ENCODE data around the gene UGCG. TPM values are rescaled to one million over a fixed set of nuclear protein-coding genes. Genes with fewer than 3 reads are reported as not detected.

The UGCG gene
- total RNA-seq, 4 donors from 2014 or later: 12.3 to 75.1 (median 34.5) TPM

DNA sequence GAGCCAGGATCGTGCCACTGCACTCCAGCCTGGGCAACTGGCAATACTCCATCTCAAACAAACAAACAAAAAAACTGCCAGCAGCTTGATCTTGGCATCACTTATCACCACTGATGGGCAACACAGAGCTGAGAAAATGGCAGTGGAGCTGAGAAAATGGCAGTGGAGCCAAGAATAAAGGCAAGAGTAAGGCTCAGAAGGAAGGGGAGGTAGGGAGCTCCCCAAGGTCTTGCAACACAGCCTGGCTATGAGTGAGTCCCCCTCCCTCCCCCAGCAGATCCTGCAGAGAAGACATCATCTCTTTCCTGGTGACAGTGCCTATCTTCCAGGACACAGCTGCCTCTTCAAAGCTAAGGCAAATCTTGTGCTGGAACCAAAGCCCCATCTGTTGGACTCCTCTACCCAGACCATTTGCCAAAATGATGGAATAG lies 70.3 kb downstream of the UGCG start:
- TF ChIP-seq POLR2A (IDR thresholded peaks at IDR 0.05) (no peak), CTCF (IDR thresholded peaks at IDR 0.05) (no peak)
- Histone ChIP-seq H3K4me1 (no peaks in the 10 kb centered on the region), H3K9me3 (no peaks in the 10 kb centered on the region), H3K4me3 (no peak overlapping the region), H3K36me3 (no peaks in the 10 kb centered on the region), H3K27me3 (no peaks in the 10 kb centered on the region), H3K27ac (no peak overlapping the region)
- DNase-seq: no peak
- intact Hi-C loops (cut with DNase I; ENCODE audit: low total_unique reads): no loop called here

GRCh38 chr9:111967621-111968020 lies 71.0 kb downstream of the UGCG start:
- TF ChIP-seq POLR2A (IDR thresholded peaks at IDR 0.05): no peak
- no peak for TF ChIP-seq CTCF (IDR thresholded peaks at IDR 0.05)
- Histone ChIP-seq H3K9me3 (no peaks in the 10 kb centered on the region), H3K27me3 (no peaks in the 10 kb centered on the region), H3K27ac (no peak overlapping the region), H3K36me3 (no peaks in the 10 kb centered on the region), H3K4me3 (no peak overlapping the region), H3K4me1 (no peaks in the 10 kb centered on the region)
- DNase-seq: no peak
- intact Hi-C loops (cut with DNase I; ENCODE audit: low total_unique reads): no loop called here

GRCh38 chr9:111969061-111969460 lies 72.4 kb downstream of the UGCG start:
- no peaks in the 10 kb centered on the region for H3K4me1 ChIP-seq
- no peak for DNase-seq
- H3K27ac ChIP-seq: no peak overlapping the region
- no peaks in the 10 kb centered on the region for H3K9me3 ChIP-seq
- H3K36me3 ChIP-seq: no peaks in the 10 kb centered on the region
- intact Hi-C loops (cut with DNase I; ENCODE audit: low total_unique reads): no loop called here
- TF ChIP-seq POLR2A (IDR thresholded peaks at IDR 0.05): no peak
- no peak for TF ChIP-seq CTCF (IDR thresholded peaks at IDR 0.05)
- H3K4me3 ChIP-seq: no peak overlapping the region
- no peaks in the 10 kb centered on the region for H3K27me3 ChIP-seq

GRCh38 chr9:111969622-111970021 lies 73.0 kb downstream of the UGCG start:
- intact Hi-C loops (cut with DNase I; ENCODE audit: low total_unique reads): no loop called here
- no peaks in the 10 kb centered on the region for H3K36me3 ChIP-seq
- no peak for DNase-seq

DNA sequence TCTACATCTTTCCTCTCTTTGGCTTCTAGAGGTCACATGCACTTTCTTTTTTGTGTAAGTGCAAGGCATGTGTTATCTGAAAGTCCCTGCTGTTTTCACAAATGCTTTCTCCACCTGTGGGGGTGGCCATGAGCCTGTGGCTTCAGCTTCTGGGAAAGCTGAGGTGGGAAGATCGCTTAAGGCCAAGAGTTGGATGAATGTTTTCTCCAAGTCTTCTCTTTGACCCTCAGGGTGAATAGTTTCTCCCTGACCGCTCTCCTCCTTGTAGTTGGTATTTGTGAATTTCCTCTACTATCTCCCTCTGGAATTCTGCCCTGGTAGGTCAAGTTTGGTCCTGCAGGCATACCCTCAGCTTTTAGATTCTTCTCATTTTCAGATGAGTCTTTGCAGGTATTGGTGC lies 74.2 kb downstream of the UGCG start:
- H3K27me3 ChIP-seq: no peaks in the 10 kb centered on the region
- H3K27ac ChIP-seq: no peak overlapping the region
- no peaks in the 10 kb centered on the region for H3K36me3 ChIP-seq
- DNase-seq: no peak
- no peak for TF ChIP-seq CTCF (IDR thresholded peaks at IDR 0.05)
- no peak for TF ChIP-seq POLR2A (IDR thresholded peaks at IDR 0.05)
- intact Hi-C loops (cut with DNase I; ENCODE audit: low total_unique reads): no loop called here
- H3K4me3 ChIP-seq: no peak overlapping the region
- H3K4me1 ChIP-seq: no peaks in the 10 kb centered on the region
- H3K9me3 ChIP-seq: no peaks in the 10 kb centered on the region

More at GRCh38 chr9:111969622-111970021, 73.0 kb downstream of the UGCG start:
- H3K9me3 ChIP-seq: no peaks in the 10 kb centered on the region
- H3K27ac ChIP-seq: no peak overlapping the region
- no peaks in the 10 kb centered on the region for H3K27me3 ChIP-seq
- no peaks in the 10 kb centered on the region for H3K4me1 ChIP-seq
- no peak overlapping the region for H3K4me3 ChIP-seq
- no peak for TF ChIP-seq POLR2A (IDR thresholded peaks at IDR 0.05)
- no peak for TF ChIP-seq CTCF (IDR thresholded peaks at IDR 0.05)
